Measurements from ENCODE around the gene ZNF277. TPM values are rescaled to one million over a fixed set of nuclear protein-coding genes. Genes with fewer than 3 reads are reported as not detected.

ZNF277 gene
- total and polyA plus RNA-seq, 7 experiments from 2014 or later = 19.5 to 38.8 (median 25.9) TPM

DNA sequence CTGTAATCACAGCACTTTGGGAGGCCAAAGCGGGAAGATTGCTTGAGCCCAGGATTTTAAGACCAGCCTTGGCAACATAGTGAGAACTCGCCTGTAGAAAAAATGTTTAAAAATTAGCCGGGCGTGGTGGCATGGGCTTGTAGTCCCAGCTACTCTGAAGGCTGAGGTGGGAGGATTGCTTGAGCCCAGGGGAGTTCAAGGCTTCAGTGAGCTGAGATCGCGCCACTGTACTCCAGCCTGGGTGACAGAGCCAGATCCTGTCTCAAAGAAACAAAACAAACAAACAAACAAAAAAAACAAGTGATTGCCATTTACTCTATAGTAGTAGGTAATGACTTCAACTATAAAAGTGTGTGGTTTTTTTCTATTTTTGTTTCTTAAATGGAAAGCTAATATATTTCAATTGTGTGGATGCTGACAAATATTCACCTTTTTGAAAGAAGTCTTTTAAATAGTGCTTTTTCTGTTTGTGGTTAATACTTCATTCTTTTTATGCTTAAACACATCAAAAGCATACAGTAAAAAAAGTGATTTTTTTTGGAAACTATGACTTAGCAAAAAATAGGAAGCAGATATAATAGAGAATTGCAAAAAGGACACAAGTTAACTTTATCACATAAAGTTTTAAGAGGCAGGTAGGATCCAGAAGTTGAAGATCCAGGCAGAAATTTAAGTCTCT, 48.4 kb downstream of the ZNF277 start:
- intact Hi-C loops (cut with micrococcal nuclease) = no loop called here
- no peak overlapping the region for H3K4me3 ChIP-seq (ENCODE audit: low read length)
- H3K9me3 Mint-ChIP-seq = no peaks in the 10 kb centered on the region
- H3K27ac Mint-ChIP-seq = no peak overlapping the region
- ATAC-seq = no peak
- POLR2A ChIA-PET = no interaction called here
- H3K27ac ChIP-seq (ENCODE audit: low read depth, low read length) = no peak overlapping the region
- peaks cover 0 to 68% (median 44%) of the 10 kb centered on the region in 7 donors for H3K4me1 Mint-ChIP-seq
- no peaks in the 10 kb centered on the region for H3K27me3 ChIP-seq (ENCODE audit: control insufficient read depth in 2 of 2, insufficient read depth in 2 of 2, low read length in 2 of 2)
- no peaks in the 10 kb centered on the region for H3K27me3 Mint-ChIP-seq
- DNase-seq = no peak
- H3K4me1 ChIP-seq (ENCODE audit: control insufficient read depth in 2 of 2, insufficient read depth in 2 of 2, low read length in 2 of 2) = no peaks in the 10 kb centered on the region
- H3K4me3 Mint-ChIP-seq = no peak overlapping the region
- CTCF ChIA-PET = no interaction called here
- no peaks in the 10 kb centered on the region for H3K36me3 ChIP-seq (ENCODE audit: control insufficient read depth in 2 of 3, insufficient read depth in 3 of 3, low read length in 3 of 3)
- peaks cover 0 to 8% (median 4%) of the 10 kb centered on the region in 5 donors for H3K36me3 Mint-ChIP-seq
- H3K9me3 ChIP-seq (ENCODE audit: control insufficient read depth in 2 of 3, low read length in 3 of 3) = no peaks in the 10 kb centered on the region

DNA sequence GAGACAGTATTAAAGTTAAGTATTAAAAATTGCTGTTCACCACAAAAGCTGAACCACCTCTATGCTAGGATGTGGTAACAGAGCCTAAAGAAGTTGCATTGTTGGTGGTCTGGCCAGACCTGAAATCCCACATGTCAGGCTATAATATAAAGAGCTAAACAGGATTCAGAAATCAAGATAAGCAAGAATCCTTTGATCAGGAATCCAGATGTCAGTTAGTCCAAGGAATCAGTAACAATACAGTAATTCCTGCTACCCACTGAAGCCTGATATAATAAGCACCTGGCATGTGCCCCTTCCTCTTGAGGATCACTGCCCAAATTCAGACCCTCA, 48.9 kb downstream of the ZNF277 start:
- ATAC-seq (no peak), DNase-seq (no peak)
- H3K4me3 ChIP-seq (ENCODE audit: low read length) = no peak overlapping the region
- H3K36me3 Mint-ChIP-seq = peaks cover 0 to 8% (median 3%) of the 10 kb centered on the region in 5 donors
- H3K9me3 ChIP-seq (ENCODE audit: control insufficient read depth in 2 of 3, low read length in 3 of 3) = no peaks in the 10 kb centered on the region
- H3K36me3 ChIP-seq (ENCODE audit: control insufficient read depth in 2 of 3, insufficient read depth in 3 of 3, low read length in 3 of 3) = no peaks in the 10 kb centered on the region
- H3K4me1 ChIP-seq (ENCODE audit: control insufficient read depth in 2 of 2, insufficient read depth in 2 of 2, low read length in 2 of 2) = no peaks in the 10 kb centered on the region
- H3K27me3 Mint-ChIP-seq = no peaks in the 10 kb centered on the region
- peaks cover 0 to 69% (median 44%) of the 10 kb centered on the region in 7 donors for H3K4me1 Mint-ChIP-seq
- no peak overlapping the region for H3K27ac ChIP-seq (ENCODE audit: low read depth, low read length)
- intact Hi-C loops (cut with micrococcal nuclease) = no loop called here
- no peak overlapping the region for H3K27ac Mint-ChIP-seq
- POLR2A ChIA-PET = no interaction called here
- no peaks in the 10 kb centered on the region for H3K9me3 Mint-ChIP-seq
- no peak overlapping the region for H3K4me3 Mint-ChIP-seq
- CTCF ChIA-PET = no interaction called here
- no peaks in the 10 kb centered on the region for H3K27me3 ChIP-seq (ENCODE audit: control insufficient read depth in 2 of 2, insufficient read depth in 2 of 2, low read length in 2 of 2)

DNA sequence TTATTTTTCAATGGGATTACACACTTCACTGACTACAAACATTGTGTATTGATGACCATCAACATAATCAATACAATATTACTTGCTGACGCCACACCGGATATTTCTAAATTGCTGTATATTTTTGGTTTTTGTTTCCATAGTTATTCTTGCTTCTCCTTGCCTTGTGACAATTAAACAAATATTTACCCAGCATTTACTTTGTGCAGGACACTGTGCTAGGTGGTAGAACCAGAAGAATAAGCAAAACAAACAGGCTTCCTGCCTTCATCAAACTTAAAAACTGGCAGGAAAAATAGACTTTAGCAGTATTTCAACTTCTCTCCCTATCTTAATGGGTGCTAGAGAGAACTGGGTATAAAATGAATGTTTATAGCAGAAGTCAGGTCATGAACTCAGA, 50.6 kb downstream of the ZNF277 start:
- H3K4me3 ChIP-seq (ENCODE audit: low read length) = no peak overlapping the region
- Mint-ChIP-seq H3K4me3 (no peak overlapping the region), H3K36me3 (peaks cover 0 to 8% (median 0%) of the 10 kb centered on the region in 5 donors), H3K27ac (no peak overlapping the region), H3K27me3 (no peaks in the 10 kb centered on the region), H3K9me3 (no peaks in the 10 kb centered on the region), H3K4me1 (peaks cover 0 to 67% (median 43%) of the 10 kb centered on the region in 7 donors)
- H3K27me3 ChIP-seq (ENCODE audit: control insufficient read depth in 2 of 2, insufficient read depth in 2 of 2, low read length in 2 of 2) = no peaks in the 10 kb centered on the region
- no peak overlapping the region for H3K27ac ChIP-seq (ENCODE audit: low read depth, low read length)
- ATAC-seq (no peak), DNase-seq (no peak)
- H3K36me3 ChIP-seq (ENCODE audit: control insufficient read depth in 2 of 3, insufficient read depth in 3 of 3, low read length in 3 of 3) = no peaks in the 10 kb centered on the region
- no peaks in the 10 kb centered on the region for H3K4me1 ChIP-seq (ENCODE audit: control insufficient read depth in 2 of 2, insufficient read depth in 2 of 2, low read length in 2 of 2)
- CTCF ChIA-PET = no interaction called here
- H3K9me3 ChIP-seq (ENCODE audit: control insufficient read depth in 2 of 3, low read length in 3 of 3) = no peaks in the 10 kb centered on the region
- POLR2A ChIA-PET = no interaction called here
- intact Hi-C loops (cut with micrococcal nuclease) = no loop called here

DNA sequence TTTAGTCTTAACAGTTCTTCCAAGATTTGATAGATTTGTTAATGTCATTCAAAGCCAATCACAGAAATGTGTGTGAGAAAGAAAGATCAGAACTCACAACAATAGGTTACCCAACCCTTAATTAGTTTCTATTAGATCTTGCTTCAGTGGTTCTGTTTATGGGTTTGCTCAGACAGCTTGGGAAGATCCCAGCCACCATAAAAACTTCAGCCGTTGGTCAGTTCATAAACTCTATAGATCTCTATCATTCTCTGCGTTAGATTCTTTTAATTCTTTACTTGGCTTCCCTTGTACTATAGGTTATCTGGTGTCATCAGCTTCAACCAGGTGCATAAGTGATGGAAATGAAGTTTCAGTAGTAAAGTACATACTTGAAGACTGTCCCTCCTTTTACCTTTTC, 54.4 kb downstream of the ZNF277 start:
- CTCF ChIA-PET = no interaction called here
- no peaks in the 10 kb centered on the region for H3K27me3 Mint-ChIP-seq
- no peak for DNase-seq
- H3K4me3 Mint-ChIP-seq = no peak overlapping the region
- H3K27ac ChIP-seq (ENCODE audit: low read depth, low read length) = no peak overlapping the region
- no peak for ATAC-seq
- POLR2A ChIA-PET = no interaction called here
- H3K4me1 ChIP-seq (ENCODE audit: control insufficient read depth in 2 of 2, insufficient read depth in 2 of 2, low read length in 2 of 2) = peaks cover 0 to under 1% of the 10 kb centered on the region in 2 donors
- no peak overlapping the region for H3K27ac Mint-ChIP-seq
- H3K36me3 Mint-ChIP-seq = peaks cover 0 to 4% (median 0%) of the 10 kb centered on the region in 5 donors
- intact Hi-C loops (cut with micrococcal nuclease) = loop anchor here in 1 of 2 donors (1.0 kb wide), 1 partner anchor 17 kb away; no protein-coding TSS in a partner anchor
- no peak overlapping the region for H3K4me3 ChIP-seq (ENCODE audit: low read length)
- H3K36me3 ChIP-seq (ENCODE audit: control insufficient read depth in 2 of 3, insufficient read depth in 3 of 3, low read length in 3 of 3) = no peaks in the 10 kb centered on the region
- no peaks in the 10 kb centered on the region for H3K9me3 ChIP-seq (ENCODE audit: control insufficient read depth in 2 of 3, low read length in 3 of 3)
- H3K9me3 Mint-ChIP-seq = no peaks in the 10 kb centered on the region
- no peaks in the 10 kb centered on the region for H3K27me3 ChIP-seq (ENCODE audit: control insufficient read depth in 2 of 2, insufficient read depth in 2 of 2, low read length in 2 of 2)
- peaks cover 0 to 55% (median 37%) of the 10 kb centered on the region in 7 donors for H3K4me1 Mint-ChIP-seq

DNA sequence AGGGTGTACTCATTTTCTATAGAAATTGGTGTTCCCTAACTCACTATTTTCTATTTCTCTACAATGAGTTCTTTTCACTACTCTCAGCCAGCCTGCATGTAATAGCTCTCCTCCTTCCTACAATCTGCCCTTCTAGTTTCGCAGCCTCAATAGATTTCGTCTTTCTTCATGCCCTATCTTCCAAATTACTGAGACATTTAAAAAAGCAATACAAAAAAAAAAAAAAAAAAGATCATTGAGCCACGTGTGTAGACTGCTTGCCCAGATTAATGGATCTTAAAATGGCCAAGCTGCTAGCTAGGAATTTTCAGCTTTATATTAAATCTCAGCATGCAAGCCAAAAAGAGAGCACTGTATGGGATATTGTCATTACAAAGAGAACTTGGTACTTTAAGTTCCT, 55.5 kb downstream of the ZNF277 start:
- ATAC-seq (no peak), DNase-seq (no peak)
- peaks cover 0 to 4% of the 10 kb centered on the region in 2 donors for H3K4me1 ChIP-seq (ENCODE audit: control insufficient read depth in 2 of 2, insufficient read depth in 2 of 2, low read length in 2 of 2)
- no peaks in the 10 kb centered on the region for H3K36me3 ChIP-seq (ENCODE audit: control insufficient read depth in 2 of 3, insufficient read depth in 3 of 3, low read length in 3 of 3)
- peaks cover 0 to 4% (median 0%) of the 10 kb centered on the region in 5 donors for H3K36me3 Mint-ChIP-seq
- no peak overlapping the region for H3K27ac Mint-ChIP-seq
- no peaks in the 10 kb centered on the region for H3K27me3 Mint-ChIP-seq
- H3K27ac ChIP-seq (ENCODE audit: low read depth, low read length) = no peak overlapping the region
- no peaks in the 10 kb centered on the region for H3K9me3 Mint-ChIP-seq
- POLR2A ChIA-PET = interaction anchor here (0.6 kb wide), 1 partner anchor 8 kb away, joined by 6 read pairs; no protein-coding TSS in a partner anchor
- CTCF ChIA-PET = interaction anchor here (0.5 kb wide), 1 partner anchor 12 kb away, joined by 3 read pairs; no protein-coding TSS in a partner anchor
- no peaks in the 10 kb centered on the region for H3K9me3 ChIP-seq (ENCODE audit: control insufficient read depth in 2 of 3, low read length in 3 of 3)
- intact Hi-C loops (cut with micrococcal nuclease) = no loop called here
- H3K4me3 Mint-ChIP-seq = no peak overlapping the region
- no peak overlapping the region for H3K4me3 ChIP-seq (ENCODE audit: low read length)
- no peaks in the 10 kb centered on the region for H3K27me3 ChIP-seq (ENCODE audit: control insufficient read depth in 2 of 2, insufficient read depth in 2 of 2, low read length in 2 of 2)
- H3K4me1 Mint-ChIP-seq = peaks cover 0 to 59% (median 44%) of the 10 kb centered on the region in 7 donors

DNA sequence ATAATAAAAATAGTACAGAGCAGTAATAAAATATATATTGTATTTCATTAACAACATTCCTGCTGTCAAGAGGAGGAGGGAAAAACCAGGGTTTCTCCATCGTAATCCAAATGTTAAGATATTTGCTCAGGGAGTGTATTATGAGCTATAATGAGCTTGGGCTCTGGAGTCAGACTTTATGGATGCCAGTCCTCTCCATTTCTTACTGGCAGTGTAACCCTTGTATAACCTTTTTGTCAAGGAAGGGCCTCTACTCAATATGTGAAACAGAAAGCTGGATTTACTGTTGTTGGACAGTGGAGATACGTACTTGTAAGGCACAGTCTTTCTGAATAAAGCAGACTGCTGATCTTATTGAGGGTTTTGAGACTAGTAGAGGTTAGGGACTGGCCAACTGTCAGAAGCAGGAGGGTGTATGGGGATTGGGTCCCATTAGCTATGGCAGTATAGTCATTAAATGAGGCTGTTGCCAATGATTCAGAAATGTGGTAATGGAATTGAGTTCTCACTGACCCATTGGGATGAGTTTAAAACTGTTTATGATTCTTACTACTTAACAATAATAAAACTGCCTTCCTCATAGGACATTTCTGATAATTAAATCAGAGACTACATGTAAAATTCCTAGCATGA, 56.5 kb downstream of the ZNF277 start:
- Mint-ChIP-seq H3K27me3 (no peaks in the 10 kb centered on the region), H3K36me3 (peaks cover 0 to 8% (median 2%) of the 10 kb centered on the region in 5 donors), H3K9me3 (peaks cover 0 to 3% (median 0%) of the 10 kb centered on the region in 11 donors), H3K4me3 (no peak overlapping the region), H3K27ac (no peak overlapping the region), H3K4me1 (peaks cover 0 to 63% (median 44%) of the 10 kb centered on the region in 7 donors)
- no peaks in the 10 kb centered on the region for H3K27me3 ChIP-seq (ENCODE audit: control insufficient read depth in 2 of 2, insufficient read depth in 2 of 2, low read length in 2 of 2)
- H3K27ac ChIP-seq (ENCODE audit: low read depth, low read length) = no peak overlapping the region
- no peaks in the 10 kb centered on the region for H3K9me3 ChIP-seq (ENCODE audit: control insufficient read depth in 2 of 3, low read length in 3 of 3)
- no peaks in the 10 kb centered on the region for H3K36me3 ChIP-seq (ENCODE audit: control insufficient read depth in 2 of 3, insufficient read depth in 3 of 3, low read length in 3 of 3)
- peaks cover 0 to 4% of the 10 kb centered on the region in 2 donors for H3K4me1 ChIP-seq (ENCODE audit: control insufficient read depth in 2 of 2, insufficient read depth in 2 of 2, low read length in 2 of 2)
- intact Hi-C loops (cut with micrococcal nuclease) = no loop called here
- DNase-seq = no peak
- ChIA-PET POLR2A (no interaction called here), CTCF (no interaction called here)
- ATAC-seq = no peak
- no peak overlapping the region for H3K4me3 ChIP-seq (ENCODE audit: low read length)

DNA sequence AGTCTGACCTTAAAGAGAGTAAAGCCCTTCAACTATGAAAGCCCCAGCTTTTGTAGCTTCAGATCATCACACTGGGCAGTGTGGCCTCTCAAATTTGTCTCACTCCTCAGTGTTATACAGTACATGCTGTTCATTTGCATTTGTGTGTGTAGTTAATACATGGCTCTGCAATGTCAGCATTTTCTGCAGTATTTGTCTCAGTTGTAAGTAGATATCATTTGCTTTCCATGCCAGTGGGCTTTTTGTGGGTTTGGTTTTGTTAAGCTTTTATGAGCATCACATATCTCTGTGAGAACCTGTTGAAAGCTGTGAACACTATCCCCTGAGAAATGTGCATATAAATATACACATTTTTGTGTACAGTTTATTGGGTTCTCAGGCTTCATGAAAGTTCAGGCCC, 57.0 kb downstream of the ZNF277 start:
- ChIA-PET POLR2A (no interaction called here), CTCF (no interaction called here)
- Mint-ChIP-seq H3K27me3 (no peaks in the 10 kb centered on the region), H3K4me3 (peak overlapping the region in 1 of 10 donors; percentile 27), H3K27ac (no peak overlapping the region), H3K9me3 (peaks cover 0 to 4% (median 0%) of the 10 kb centered on the region in 11 donors), H3K4me1 (peaks cover 0 to 67% (median 44%) of the 10 kb centered on the region in 7 donors), H3K36me3 (peaks cover 0 to 12% (median 7%) of the 10 kb centered on the region in 5 donors)
- Histone ChIP-seq H3K9me3 (ENCODE audit: control insufficient read depth in 2 of 3, low read length in 3 of 3) (no peaks in the 10 kb centered on the region), H3K27ac (ENCODE audit: low read depth, low read length) (no peak overlapping the region), H3K4me1 (ENCODE audit: control insufficient read depth in 2 of 2, insufficient read depth in 2 of 2, low read length in 2 of 2) (peaks cover 0 to 4% of the 10 kb centered on the region in 2 donors), H3K36me3 (ENCODE audit: control insufficient read depth in 2 of 3, insufficient read depth in 3 of 3, low read length in 3 of 3) (no peaks in the 10 kb centered on the region), H3K4me3 (ENCODE audit: low read length) (no peak overlapping the region), H3K27me3 (ENCODE audit: control insufficient read depth in 2 of 2, insufficient read depth in 2 of 2, low read length in 2 of 2) (no peaks in the 10 kb centered on the region)
- intact Hi-C loops (cut with micrococcal nuclease) = no loop called here
- ATAC-seq (no peak), DNase-seq (no peak)
